CD4-positive, alpha-beta T cell (primary cell): Measurements from ENCODE around the gene PLEKHG4B. TPM values are rescaled to one million over a fixed set of nuclear protein-coding genes. Genes with fewer than 3 reads are reported as not detected.
"Not testable (repeated sequence)": the region's sequence is repeated elsewhere in the genome, so short reads cannot be mapped to it uniquely, and the experiment has no call there.

Source experiments
- ATAC-seq: fragments of 200-7000 bp; cut with Tn5 transposase; one replicate; pipeline ENCODE4 v1.10.0; 2022; ENCODE audit warnings: mild to moderate bottlenecking; ENCODE audit not compliant: poor library complexity
- CTCF ChIA-PET: fragments of 350-600 bp; sonication (Branson Sonifier 250); formaldehyde crosslinking; loops from one replicate; lab custom pipeline; 2021; ENCODE audit warnings: antibody characterized with exemption, inconsistent platforms; lab: Charles Lee
- POLR2A ChIA-PET: fragments of 350-600 bp; sonication (Branson Sonifier 250); formaldehyde crosslinking; loops from one replicate; lab custom pipeline; 2021; ENCODE audit warnings: antibody characterized with exemption, inconsistent platforms; lab: Charles Lee
- DNase-seq, 14 experiments: peaks; one replicate each; pipeline ENCODE4 v3.0.0-alpha.2; 2013 to 2020; ENCODE audit warnings: mixed read lengths in 2 of 14
- H3K27ac ChIP-seq, 2 donors: one replicate each; pipeline versions ENCODE4 v1.5.1 to v1.7.0; 2013; ENCODE audit warnings: low read length in 2 of 2, low read depth in 1 of 2, mild to moderate bottlenecking in 1 of 2
- H3K27me3 ChIP-seq, 2 experiments: 1 replicate in 1 of 2; 2 replicates in 1 of 2; pipeline versions ENCODE4 v1.6.1 to v1.7.0; 2013; ENCODE audit warnings: low read length in 2 of 2, control low read depth in 1 of 2, mild to moderate bottlenecking in 1 of 2, moderate library complexity in 1 of 2; ENCODE audit not compliant: insufficient read depth in 2 of 2, control insufficient read depth in 1 of 2
- H3K36me3 ChIP-seq: one replicate; pipeline ENCODE4 v1.6.1; 2013; ENCODE audit warnings: low read length, control low read depth; ENCODE audit not compliant: insufficient read depth
- H3K4me1 ChIP-seq: one replicate; pipeline ENCODE4 v1.6.1; 2013; ENCODE audit warnings: low read length, control low read depth; ENCODE audit not compliant: insufficient read depth
- H3K4me3 ChIP-seq: one replicate; pipeline ENCODE4 v1.5.1; 2013; ENCODE audit warnings: mild to moderate bottlenecking, low read length, moderate library complexity
- H3K9me3 ChIP-seq, 2 experiments: 1 replicate in 1 of 2; 2 replicates in 1 of 2; pipeline versions ENCODE4 v1.6.1 to v1.7.0; 2013; ENCODE audit warnings: low read length in 2 of 2, mild to moderate bottlenecking in 2 of 2, control low read depth in 1 of 2, moderate library complexity in 1 of 2; ENCODE audit not compliant: control insufficient read depth in 1 of 2, insufficient read depth in 1 of 2
- H3K27ac Mint-ChIP-seq: one replicate; pipeline ENCODE4 v1.8.0; 2020; ENCODE audit warnings: mixed read lengths
- H3K27me3 Mint-ChIP-seq: one replicate; pipeline ENCODE4 v1.8.0; 2021; ENCODE audit warnings: mixed read lengths
- H3K36me3 Mint-ChIP-seq: one replicate; pipeline ENCODE4 v1.8.0; 2021; ENCODE audit warnings: low read depth, mixed read lengths
- H3K4me1 Mint-ChIP-seq: one replicate; pipeline ENCODE4 v1.8.0; 2021; ENCODE audit warnings: low read depth, mixed read lengths
- H3K4me3 Mint-ChIP-seq: one replicate; pipeline ENCODE4 v1.8.0; 2020; ENCODE audit warnings: mild to moderate bottlenecking, mixed read lengths
- H3K9me3 Mint-ChIP-seq: one replicate; pipeline ENCODE4 v1.8.0; 2020; ENCODE audit warnings: mixed read lengths
- intact Hi-C, 2 experiments: fragments of 100-400 bp; cut with DNase I in 1 of 2; cut with micrococcal nuclease in 1 of 2; formaldehyde crosslinking; loops; one replicate each; pipeline versions ENCODE4 v1.15.1 to v1.9.0; 2023 to 2025; cut with DNase I, micrococcal nuclease
- total RNA-seq, 174 experiments: library from RNA in 2 of 174; stranded (reverse) in 2 of 174; gene quantifications; one replicate each; pipeline ENCODE4 v1.2.3 and lab custom pipeline; 2021 to 2026
- TF ChIP-seq, protein P1 (sequence below): fragments of 200-600 bp; IDR thresholded peaks from one replicate; pipeline ENCODE4 v1.8.0; 2022; ENCODE audit warnings: antibody characterized with exemption, mild to moderate bottlenecking

Gene PLEKHG4B
- total RNA-seq, 2 experiments from 2014 or later = 0.17 to 0.36 TPM

DNA sequence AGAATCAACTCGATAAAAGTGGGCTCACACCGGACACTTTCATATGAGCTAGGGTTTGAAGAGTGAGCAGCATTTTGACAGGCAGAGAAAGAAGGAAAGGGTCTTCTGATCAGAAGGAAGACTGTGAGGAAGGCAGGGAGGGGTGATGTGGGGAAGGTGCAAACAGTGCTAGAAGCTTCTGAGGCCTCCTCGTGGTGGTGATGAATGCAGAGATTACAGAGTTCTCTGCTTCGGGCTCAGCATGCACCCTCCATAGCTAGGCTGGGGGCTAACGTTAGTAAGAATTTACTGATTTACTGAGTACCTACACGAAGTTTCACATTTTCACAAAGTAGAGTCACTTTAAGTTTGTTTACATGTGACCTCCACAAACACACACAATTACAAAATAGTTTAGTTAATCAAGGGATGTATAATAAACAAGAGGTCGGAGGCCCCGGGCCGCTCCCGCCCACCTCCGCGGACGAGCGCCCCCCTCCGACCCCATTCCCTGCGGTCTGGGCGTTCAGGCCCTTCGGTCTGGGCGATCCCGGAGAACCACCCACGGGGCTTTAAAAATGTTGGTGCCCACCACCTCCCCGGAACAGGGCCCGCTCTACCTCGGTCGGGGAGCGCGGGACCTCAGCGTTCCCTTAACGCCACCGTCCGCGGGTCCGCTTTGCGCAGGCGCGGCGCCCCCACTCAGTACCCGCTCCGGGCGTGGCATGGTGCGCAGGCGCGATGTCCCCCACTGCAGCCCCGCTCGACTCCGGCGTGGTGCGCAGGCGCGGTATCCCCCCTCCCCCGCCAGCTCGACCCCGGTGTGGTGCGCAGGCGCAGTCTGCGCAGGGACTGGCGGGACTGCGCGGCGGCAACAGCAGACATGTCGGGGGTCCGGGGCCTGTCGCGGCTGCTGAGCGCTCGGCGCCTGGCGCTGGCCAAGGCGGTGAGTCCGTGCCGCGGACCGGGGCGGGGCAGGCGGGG, 125.8 kb downstream of the PLEKHG4B start, which contains the start of the genes CCDC127 and SDHA:
Gene CCDC127 (minus strand): TSS at position 660 of the 963 bp plus-strand sequence. CDS start 1,304 bp downstream, outside the sequence.
Gene SDHA (plus strand): TSS at position 827 of the 963 bp plus-strand sequence. CDS start 36 bp downstream, at position 863.
- H3K36me3 ChIP-seq = peaks cover 15% of the 10 kb centered on the region
- Mint-ChIP-seq H3K4me3 (peak within 1 kb of the TSS; percentile 99), H3K4me1 (peaks cover 66% of the 10 kb centered on the region), H3K27ac (peak within 1 kb of the TSS; percentile 96), H3K36me3 (peaks cover 59% of the 10 kb centered on the region)
- CTCF ChIA-PET = interaction anchor here (0.8 to 3.1 kb wide), 3 partner anchors 14 to 53 kb away, joined by 3 to 19 read pairs (median 6); partner anchors contain the start of gene PDCD6
- DNase-seq = peak; percentile 95 to 100 (median 98)
- peak within 1 kb of the TSS; percentile 93 for H3K4me3 ChIP-seq
- peak; percentile 81 for ATAC-seq
- not testable (repeated sequence) for H3K27me3 ChIP-seq, H3K9me3 Mint-ChIP-seq, H3K27me3 Mint-ChIP-seq, H3K9me3 ChIP-seq
- peaks cover 44% of the 10 kb centered on the region for H3K4me1 ChIP-seq
- intact Hi-C loops = loop anchor here in 1 of 2 experiments (1.0 to 10.0 kb wide), 3 partner anchors 29 to 227 kb away; partner anchors contain the start of genes EXOC3 and PDCD6
- peak within 1 kb of the TSS; percentile 57 to 80 for H3K27ac ChIP-seq
- POLR2A ChIA-PET = interaction anchor here (0.6 to 3.7 kb wide), 8 partner anchors 9 to 246 kb away, joined by 3 to 49 read pairs (median 4); partner anchors contain the start of genes LRRC14B and PDCD6
- TF ChIP-seq, protein P1, sequence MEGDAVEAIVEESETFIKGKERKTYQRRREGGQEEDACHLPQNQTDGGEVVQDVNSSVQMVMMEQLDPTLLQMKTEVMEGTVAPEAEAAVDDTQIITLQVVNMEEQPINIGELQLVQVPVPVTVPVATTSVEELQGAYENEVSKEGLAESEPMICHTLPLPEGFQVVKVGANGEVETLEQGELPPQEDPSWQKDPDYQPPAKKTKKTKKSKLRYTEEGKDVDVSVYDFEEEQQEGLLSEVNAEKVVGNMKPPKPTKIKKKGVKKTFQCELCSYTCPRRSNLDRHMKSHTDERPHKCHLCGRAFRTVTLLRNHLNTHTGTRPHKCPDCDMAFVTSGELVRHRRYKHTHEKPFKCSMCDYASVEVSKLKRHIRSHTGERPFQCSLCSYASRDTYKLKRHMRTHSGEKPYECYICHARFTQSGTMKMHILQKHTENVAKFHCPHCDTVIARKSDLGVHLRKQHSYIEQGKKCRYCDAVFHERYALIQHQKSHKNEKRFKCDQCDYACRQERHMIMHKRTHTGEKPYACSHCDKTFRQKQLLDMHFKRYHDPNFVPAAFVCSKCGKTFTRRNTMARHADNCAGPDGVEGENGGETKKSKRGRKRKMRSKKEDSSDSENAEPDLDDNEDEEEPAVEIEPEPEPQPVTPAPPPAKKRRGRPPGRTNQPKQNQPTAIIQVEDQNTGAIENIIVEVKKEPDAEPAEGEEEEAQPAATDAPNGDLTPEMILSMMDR = peak; percentile 30

DNA sequence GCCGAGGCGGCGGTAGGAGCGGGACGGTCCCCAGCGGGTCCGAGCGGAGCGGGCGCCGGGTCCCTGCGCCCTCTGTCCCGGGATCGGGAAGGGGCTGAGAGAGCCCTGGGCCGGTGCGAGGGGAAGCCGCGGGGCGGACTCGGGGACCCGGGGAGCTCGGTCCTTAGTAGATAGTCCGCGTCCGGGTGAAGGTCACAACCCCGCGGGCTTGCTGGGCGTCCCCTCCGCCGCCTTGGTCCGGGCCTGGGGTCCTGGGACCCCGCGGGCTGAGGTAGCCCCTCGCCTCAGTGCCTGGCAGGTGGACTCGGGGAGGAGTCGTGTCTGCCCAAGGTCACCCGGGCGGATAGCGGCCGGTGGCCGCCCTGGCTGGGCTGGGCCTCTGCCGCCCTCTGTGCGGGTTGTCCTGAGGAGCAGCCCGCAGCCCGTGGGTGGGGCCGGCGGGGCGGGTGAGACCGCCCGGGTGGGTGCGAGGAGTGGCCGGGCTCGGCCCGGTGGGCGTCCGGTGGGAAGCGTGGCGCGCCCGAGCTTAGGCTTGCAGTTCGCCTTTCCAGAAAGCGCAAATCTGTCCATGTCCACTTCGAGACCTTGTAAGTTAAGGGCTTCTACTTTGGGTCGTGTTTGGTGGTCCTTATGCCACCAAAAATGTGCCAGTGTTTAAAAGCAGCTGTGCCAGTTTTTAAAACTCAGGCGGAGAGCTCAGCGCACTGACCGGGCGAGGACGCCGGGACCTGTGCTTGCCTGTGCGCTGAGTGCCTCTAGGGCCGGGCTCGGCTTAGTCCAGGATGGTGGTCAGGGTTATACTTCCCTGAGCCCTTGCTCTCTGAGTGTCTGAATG, 126.7 kb downstream of the PLEKHG4B start:
- Histone ChIP-seq H3K4me1 (peaks cover 46% of the 10 kb centered on the region), H3K36me3 (peaks cover 12% of the 10 kb centered on the region), H3K4me3 (peak overlapping the region; percentile 93), H3K27ac (peak overlapping the region; percentile 57 to 58), H3K27me3 (no peaks in the 10 kb centered on the region), H3K9me3 (no peaks in the 10 kb centered on the region)
- ATAC-seq (peak; percentile 3), DNase-seq (peak in 7 of 14 experiments; percentile 3 to 46 (median 21))
- Mint-ChIP-seq H3K27ac (peak overlapping the region; percentile 96), H3K4me1 (peaks cover 73% of the 10 kb centered on the region), H3K9me3 (no peaks in the 10 kb centered on the region), H3K36me3 (peaks cover 65% of the 10 kb centered on the region), H3K27me3 (no peaks in the 10 kb centered on the region), H3K4me3 (peak overlapping the region; percentile 95)
- ChIA-PET CTCF (interaction anchor here (0.8 to 3.1 kb wide), 3 partner anchors 13 to 52 kb away, joined by 3 to 19 read pairs (median 6); partner anchors contain the start of gene PDCD6), POLR2A (interaction anchor here (1.0 to 3.7 kb wide), 8 partner anchors 10 to 245 kb away, joined by 3 to 49 read pairs (median 4); partner anchors contain the start of gene PDCD6)
- TF ChIP-seq, protein P1 = no peak
- intact Hi-C loops = loop anchor here (1.0 to 10.0 kb wide), 3 partner anchors 30 to 226 kb away; partner anchors contain the start of genes EXOC3 (in 1 of the 2) and PDCD6 (in 1 of the 2)
